GM10266 (cell line): ENCODE data around the gene DMRTA1.

ENCODE experiments used
- DNase-seq: peaks from one replicate; pipeline ENCODE4 v3.0.0; 2012; ENCODE audit errors: extremely low spot score
- TF ChIP-seq, protein P1 (sequence below): IDR thresholded peaks from 2 replicates; pipeline ENCODE4 v1.5.1; 2012; ENCODE audit warnings: mild to moderate bottlenecking, low read depth; ENCODE audit not compliant: control insufficient read depth, insufficient read depth; ENCODE audit errors: missing control alignments

DMRTA1 gene, protein sequence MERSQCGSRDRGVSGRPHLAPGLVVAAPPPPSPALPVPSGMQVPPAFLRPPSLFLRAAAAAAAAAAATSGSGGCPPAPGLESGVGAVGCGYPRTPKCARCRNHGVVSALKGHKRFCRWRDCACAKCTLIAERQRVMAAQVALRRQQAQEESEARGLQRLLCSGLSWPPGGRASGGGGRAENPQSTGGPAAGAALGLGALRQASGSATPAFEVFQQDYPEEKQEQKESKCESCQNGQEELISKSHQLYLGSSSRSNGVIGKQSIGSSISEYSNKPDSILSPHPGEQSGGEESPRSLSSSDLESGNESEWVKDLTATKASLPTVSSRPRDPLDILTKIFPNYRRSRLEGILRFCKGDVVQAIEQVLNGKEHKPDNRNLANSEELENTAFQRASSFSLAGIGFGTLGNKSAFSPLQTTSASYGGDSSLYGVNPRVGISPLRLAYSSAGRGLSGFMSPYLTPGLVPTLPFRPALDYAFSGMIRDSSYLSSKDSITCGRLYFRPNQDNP

DNA sequence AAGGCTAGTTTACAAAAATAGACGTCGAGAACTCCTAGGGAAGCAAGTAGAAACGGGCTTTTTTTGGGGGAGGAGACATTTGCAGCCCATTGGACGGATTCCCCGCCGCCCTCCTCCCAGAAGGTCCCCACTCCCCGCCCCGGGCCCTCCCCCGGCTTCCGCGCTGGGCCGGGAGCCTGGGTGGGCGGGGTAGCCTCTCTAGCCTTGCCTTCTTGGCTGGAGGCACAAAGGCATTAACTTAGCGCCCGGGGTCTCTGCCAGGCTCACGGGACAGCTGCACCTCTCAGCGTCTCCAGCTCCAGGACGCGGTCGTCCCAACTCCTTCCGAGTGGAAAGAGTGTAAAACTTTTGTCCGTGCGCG is at the start of gene DMRTA1:
TSS of gene DMRTA1 (plus strand) at position 236 of the 361 bp plus-strand sequence. CDS start 242 bp downstream, outside the sequence.
- DNase-seq = peak; percentile 46
- TF ChIP-seq, protein P1, sequence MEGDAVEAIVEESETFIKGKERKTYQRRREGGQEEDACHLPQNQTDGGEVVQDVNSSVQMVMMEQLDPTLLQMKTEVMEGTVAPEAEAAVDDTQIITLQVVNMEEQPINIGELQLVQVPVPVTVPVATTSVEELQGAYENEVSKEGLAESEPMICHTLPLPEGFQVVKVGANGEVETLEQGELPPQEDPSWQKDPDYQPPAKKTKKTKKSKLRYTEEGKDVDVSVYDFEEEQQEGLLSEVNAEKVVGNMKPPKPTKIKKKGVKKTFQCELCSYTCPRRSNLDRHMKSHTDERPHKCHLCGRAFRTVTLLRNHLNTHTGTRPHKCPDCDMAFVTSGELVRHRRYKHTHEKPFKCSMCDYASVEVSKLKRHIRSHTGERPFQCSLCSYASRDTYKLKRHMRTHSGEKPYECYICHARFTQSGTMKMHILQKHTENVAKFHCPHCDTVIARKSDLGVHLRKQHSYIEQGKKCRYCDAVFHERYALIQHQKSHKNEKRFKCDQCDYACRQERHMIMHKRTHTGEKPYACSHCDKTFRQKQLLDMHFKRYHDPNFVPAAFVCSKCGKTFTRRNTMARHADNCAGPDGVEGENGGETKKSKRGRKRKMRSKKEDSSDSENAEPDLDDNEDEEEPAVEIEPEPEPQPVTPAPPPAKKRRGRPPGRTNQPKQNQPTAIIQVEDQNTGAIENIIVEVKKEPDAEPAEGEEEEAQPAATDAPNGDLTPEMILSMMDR = no peak

DNA sequence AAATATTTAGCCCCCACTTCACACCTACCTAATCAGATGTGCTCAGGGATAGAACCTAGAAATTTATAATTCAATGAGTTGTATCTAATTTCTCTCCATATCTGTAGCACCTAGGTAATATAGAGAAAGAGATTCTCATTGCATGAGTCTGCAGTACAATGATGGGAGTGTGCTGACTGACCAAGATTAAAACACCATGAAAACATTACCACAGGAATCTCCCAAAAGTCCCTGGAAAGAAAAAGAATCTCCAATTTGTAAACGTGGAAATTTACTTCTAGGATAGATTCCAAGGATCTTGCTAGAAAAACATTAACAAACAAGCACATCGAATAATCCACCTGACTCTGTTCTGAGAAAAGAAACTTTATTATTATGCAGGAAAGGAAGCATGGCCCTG is 45.0 kb upstream of the DMRTA1 start:
- no peak for DNase-seq
- TF ChIP-seq, protein P1 = no peak

DNA sequence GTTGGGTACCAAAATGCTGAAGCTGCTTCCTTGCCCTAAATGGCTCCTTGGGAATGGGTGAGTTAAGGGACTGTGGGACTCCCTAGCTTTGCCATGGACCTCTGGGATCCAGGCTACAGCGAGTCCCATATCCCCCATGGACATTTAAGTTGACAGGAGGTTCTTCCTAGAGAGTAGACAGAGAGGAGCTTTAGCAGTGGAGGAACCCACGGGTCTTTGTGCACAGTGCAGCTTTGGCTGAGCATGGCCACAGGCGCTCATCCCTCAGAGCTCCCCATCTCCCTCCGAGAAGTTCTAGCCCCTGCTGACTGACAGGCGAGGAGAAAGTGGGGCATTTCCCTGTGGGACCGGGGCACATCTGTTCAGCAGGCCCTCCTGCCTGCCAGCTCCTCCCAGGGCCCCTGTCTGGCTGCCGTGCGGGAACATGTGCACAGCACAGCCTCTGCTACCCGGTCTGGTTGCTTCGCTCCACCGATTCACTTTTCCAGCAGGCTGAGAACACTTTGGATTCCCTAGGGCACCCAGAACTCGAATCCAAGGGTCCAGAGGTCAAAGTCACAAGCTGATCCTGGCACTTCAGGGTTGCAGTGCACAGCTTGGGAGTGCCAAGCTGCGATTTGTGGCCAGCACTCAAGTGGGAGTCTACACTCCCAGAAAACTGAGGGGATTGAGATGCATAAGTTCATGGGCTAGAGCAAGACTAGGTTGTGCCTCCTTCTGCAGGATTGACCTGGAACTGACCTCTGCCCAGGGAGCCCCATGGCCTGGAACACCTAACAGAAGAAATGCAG is 40.6 kb upstream of the DMRTA1 start:
- TF ChIP-seq, protein P1 = no peak
- no peak for DNase-seq

DNA sequence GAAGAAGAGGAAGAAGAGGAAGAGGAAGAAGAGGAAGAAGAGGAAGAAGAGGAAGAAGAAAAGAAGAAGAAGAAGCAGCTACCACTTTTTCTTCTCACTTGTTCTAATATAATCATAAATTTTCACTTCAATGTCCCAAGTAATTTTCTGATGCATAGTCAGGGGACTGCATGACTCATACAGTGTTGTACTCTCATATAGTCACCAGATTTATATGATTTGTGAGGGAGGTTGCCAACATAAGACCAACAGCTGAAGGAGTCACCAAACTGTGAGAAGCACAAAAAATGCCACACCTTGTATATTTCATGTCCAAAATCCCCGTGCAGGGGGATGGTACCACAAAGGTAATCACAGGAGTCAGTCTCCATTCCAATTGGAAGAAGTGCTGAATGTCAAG is 32.7 kb upstream of the DMRTA1 start:
- no peak for DNase-seq
- TF ChIP-seq, protein P1 = no peak

DNA sequence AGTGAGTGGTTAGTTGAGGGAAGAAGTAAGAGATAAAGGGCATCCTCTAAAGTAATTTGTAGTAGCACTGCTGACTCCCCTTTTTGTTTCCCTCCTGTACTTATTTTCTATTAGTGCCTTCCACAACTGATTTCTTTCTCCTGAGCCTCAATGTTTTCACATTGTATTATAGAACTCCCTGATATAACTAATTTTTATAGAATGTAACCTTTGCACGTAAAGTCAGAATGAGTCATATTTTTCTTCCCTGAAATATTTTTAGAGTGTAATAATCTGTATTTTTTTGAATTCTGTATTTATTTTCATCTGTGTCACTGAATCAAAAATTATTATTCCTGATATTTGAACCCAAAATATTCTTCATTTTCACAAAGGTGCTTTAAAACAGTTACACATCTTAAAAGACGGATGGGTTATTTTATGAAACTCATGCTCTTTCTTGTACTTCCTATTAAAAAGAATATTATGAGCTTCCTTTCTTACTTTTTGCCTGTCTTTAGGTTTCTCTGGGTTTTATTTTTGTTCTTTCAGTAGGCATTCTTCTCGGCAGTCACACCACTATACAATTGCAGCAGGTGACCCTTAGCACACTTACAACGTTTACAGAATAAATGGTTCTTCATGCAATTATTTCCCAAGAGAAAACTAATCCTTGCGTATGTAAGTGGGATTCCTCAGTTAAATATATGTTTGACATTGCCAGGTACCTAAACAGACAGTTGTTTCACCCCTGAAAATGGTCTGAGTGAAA is 30.5 kb upstream of the DMRTA1 start:
- TF ChIP-seq, protein P1 = no peak
- DNase-seq = no peak

DNA sequence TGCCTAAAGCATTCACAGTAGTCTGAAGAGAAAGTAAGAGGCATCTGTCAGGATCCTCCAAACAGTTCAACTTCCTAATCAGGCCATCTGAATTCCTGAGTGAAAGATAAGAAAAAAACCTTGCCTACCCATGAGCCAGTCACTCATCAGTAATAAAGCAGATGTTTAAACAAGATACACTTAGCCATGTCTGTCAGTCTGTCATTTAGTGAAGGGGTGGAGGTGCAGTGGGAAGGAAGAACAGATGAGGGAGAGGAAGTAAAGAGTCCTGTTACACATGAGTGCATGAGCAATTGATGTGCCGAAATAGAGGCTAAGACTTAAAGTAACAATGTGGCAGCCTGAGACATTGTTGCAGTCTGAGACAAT is 29.9 kb upstream of the DMRTA1 start:
- TF ChIP-seq, protein P1 = no peak
- DNase-seq = no peak
